22Rv1 (cell line): ENCODE data around the gene SH2D3C.

Experiments used
- ZFX ChIP-seq: fragments of 450-650 bp; IDR thresholded peaks from 2 replicates; pipeline ENCODE4 v1.6.1; 2017; ENCODE audit warnings: antibody characterized with exemption, borderline replicate concordance
- TF ChIP-seq, protein P1 (sequence below): fragments of 450-650 bp; IDR thresholded peaks from 2 replicates; pipeline ENCODE4 v1.5.1; 2017; ENCODE audit warnings: mild to moderate bottlenecking

DNA sequence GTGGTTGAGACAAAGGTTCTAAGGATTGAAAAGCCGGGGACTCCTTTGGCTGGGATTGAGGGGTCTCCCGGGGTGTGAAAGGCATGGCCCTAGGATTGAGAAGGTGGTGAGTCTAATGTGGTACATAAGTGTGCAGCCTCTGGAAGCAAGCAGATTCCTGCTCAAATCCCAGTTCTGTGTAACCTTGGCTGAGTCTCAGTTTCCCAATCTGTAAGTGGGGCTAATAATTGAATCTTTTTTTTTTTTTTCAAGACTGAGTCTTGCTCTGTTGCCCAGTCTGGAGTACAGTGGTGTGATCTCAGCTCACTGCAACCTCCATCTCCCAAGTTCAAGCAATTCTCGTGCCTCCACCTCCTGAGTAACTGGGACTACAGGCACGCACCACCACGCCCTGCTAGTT lies 5.9 kb downstream of the SH2D3C start:
- TF ChIP-seq, protein P1, sequence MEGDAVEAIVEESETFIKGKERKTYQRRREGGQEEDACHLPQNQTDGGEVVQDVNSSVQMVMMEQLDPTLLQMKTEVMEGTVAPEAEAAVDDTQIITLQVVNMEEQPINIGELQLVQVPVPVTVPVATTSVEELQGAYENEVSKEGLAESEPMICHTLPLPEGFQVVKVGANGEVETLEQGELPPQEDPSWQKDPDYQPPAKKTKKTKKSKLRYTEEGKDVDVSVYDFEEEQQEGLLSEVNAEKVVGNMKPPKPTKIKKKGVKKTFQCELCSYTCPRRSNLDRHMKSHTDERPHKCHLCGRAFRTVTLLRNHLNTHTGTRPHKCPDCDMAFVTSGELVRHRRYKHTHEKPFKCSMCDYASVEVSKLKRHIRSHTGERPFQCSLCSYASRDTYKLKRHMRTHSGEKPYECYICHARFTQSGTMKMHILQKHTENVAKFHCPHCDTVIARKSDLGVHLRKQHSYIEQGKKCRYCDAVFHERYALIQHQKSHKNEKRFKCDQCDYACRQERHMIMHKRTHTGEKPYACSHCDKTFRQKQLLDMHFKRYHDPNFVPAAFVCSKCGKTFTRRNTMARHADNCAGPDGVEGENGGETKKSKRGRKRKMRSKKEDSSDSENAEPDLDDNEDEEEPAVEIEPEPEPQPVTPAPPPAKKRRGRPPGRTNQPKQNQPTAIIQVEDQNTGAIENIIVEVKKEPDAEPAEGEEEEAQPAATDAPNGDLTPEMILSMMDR: no peak
- no peak for TF ChIP-seq ZFX
